ENCODE measurements around the gene SCNN1B.
"Not testable (repeated sequence)": the region's sequence is repeated elsewhere in the genome, so short reads cannot be mapped to it uniquely, and the experiment has no call there.

Gene SCNN1B

GRCh38 chr16:23392223-23392600 lies 90.1 kb downstream of the SCNN1B start:
- H3K4me3 ChIP-seq (ENCODE audit: low read length), result no peak overlapping the region
- no peak for DNase-seq (ENCODE audit: low read depth)
- TF ChIP-seq CTCF (IDR thresholded peaks at IDR 0.05; ENCODE audit: insufficient read depth, low read depth, low read length, missing control alignments), result no peak

GRCh38 chr16:23394141-23394831 lies 92.2 kb downstream of the SCNN1B start:
- TF ChIP-seq CTCF (IDR thresholded peaks at IDR 0.05; ENCODE audit: insufficient read depth, low read depth, low read length, missing control alignments), result no peak
- H3K4me3 ChIP-seq (ENCODE audit: low read length), result no peak overlapping the region
- DNase-seq (ENCODE audit: low read depth), result no peak

- no peak for DNase-seq (ENCODE audit: low read depth)
- TF ChIP-seq CTCF (IDR thresholded peaks at IDR 0.05; ENCODE audit: insufficient read depth, low read depth, low read length, missing control alignments), result no peak
Measured at GRCh38 chr16:23395732-23396131, 93.6 kb downstream of the SCNN1B start.

GRCh38 chr16:23397464-23397863 lies 95.4 kb downstream of the SCNN1B start:
- no peak for DNase-seq (ENCODE audit: low read depth)
- no peak for TF ChIP-seq CTCF (IDR thresholded peaks at IDR 0.05; ENCODE audit: insufficient read depth, low read depth, low read length, missing control alignments)

More at GRCh38 chr16:23395732-23396131, 93.6 kb downstream of the SCNN1B start:
- no peak overlapping the region for H3K4me3 ChIP-seq (ENCODE audit: low read length)

GRCh38 chr16:23398987-23399805 lies 97.1 kb downstream of the SCNN1B start:
- TF ChIP-seq CTCF (IDR thresholded peaks at IDR 0.05; ENCODE audit: insufficient read depth, low read depth, low read length, missing control alignments), result no peak
- no peak overlapping the region for H3K4me3 ChIP-seq (ENCODE audit: low read length)
- no peak for DNase-seq (ENCODE audit: low read depth)

More at GRCh38 chr16:23397464-23397863, 95.4 kb downstream of the SCNN1B start:
- no peak overlapping the region for H3K4me3 ChIP-seq (ENCODE audit: low read length)

GRCh38 chr16:23400447-23400846 lies 98.3 kb downstream of the SCNN1B start:
- not testable (repeated sequence) for H3K4me3 ChIP-seq (ENCODE audit: low read length); DNase-seq (ENCODE audit: low read depth)

- no peak overlapping the region for H3K4me3 ChIP-seq (ENCODE audit: low read length)
- DNase-seq (ENCODE audit: low read depth), result no peak
- TF ChIP-seq CTCF (IDR thresholded peaks at IDR 0.05; ENCODE audit: insufficient read depth, low read depth, low read length, missing control alignments), result no peak
Measured at GRCh38 chr16:23401139-23401538, 99.0 kb downstream of the SCNN1B start.

All from epithelial cell of esophagus (primary cell).